A673 (cell line): ENCODE measurements around the gene KRT71.

Source experiments
- CTCF ChIP-seq: fragments of 300-800, 200-600 bp; sonication (generic); conservative IDR thresholded peaks from 2 replicates; pipeline ENCODE4 v1.5.1; 2017; ENCODE audit warnings: low read depth, mild to moderate bottlenecking, antibody characterized with exemption, low read length, moderate library complexity, mixed read lengths
- EZH2 ChIP-seq: fragments of 200-600 bp; sonication (generic); IDR thresholded peaks from 2 replicates; pipeline ENCODE4 v1.6.1; 2017; ENCODE audit warnings: borderline replicate concordance, low read depth, mild to moderate bottlenecking, mixed read lengths, antibody characterized with exemption, low read length; ENCODE audit not compliant: poor library complexity, severe bottlenecking

- no peak for TF ChIP-seq CTCF
- TF ChIP-seq EZH2 = no peak
These were observed 28.5 kb upstream of the KRT71 start for GRCh38 chr12:52581481-52581880.
